ENCODE results near the gene AQP5. TPM values are rescaled to one million over a fixed set of nuclear protein-coding genes. Genes with fewer than 3 reads are reported as not detected.

The AQP5 gene
- total RNA-seq, 4 donors from 2014 or later = not detected

DNA sequence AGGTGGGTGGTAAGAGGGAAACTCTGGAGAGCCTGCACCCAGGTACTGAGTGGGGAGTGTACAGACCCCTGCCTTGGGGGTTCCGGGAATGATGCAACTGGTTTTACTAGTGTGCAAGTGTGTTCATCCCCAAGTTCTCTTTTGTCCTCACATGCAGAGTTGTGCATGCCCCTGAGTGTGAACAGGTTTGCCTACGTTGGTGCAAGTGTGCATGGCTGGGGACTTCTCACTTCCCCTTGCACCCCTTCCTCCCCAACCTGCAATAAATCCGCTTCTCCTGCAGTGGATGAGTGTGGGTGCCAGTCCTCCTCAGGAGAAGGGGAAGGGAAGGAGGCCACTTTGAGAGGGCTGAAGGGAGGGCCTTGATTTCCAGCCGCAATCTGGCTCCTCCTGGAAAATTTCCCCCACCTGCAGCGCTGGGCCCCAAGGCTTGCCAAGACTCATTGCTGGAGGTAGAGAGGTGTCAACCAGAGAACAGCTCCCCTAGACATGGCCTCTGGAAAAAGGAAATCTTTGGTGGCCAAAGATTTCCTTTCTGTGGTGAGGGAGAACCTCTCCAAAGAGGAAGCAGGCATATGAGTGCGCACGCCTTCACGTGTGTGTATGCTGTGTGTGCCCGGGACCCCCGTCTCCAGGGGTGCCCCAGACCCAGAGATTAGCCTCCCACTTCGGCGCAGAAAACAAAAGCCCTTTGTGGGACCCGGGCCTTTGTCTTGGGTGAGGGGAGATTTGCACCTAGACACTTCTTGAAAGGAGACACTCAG is 5.6 kb upstream of the AQP5 start:
- Histone ChIP-seq H3K4me1 (peaks cover 0 to 3% (median 0%) of the 10 kb centered on the region in 4 donors), H3K9me3 (no peaks in the 10 kb centered on the region), H3K27me3 (peaks cover 2 to 17% of the 10 kb centered on the region in 2 donors), H3K4me3 (no peak overlapping the region), H3K36me3 (no peaks in the 10 kb centered on the region), H3K27ac (no peak overlapping the region)
- TF ChIP-seq, protein P1, sequence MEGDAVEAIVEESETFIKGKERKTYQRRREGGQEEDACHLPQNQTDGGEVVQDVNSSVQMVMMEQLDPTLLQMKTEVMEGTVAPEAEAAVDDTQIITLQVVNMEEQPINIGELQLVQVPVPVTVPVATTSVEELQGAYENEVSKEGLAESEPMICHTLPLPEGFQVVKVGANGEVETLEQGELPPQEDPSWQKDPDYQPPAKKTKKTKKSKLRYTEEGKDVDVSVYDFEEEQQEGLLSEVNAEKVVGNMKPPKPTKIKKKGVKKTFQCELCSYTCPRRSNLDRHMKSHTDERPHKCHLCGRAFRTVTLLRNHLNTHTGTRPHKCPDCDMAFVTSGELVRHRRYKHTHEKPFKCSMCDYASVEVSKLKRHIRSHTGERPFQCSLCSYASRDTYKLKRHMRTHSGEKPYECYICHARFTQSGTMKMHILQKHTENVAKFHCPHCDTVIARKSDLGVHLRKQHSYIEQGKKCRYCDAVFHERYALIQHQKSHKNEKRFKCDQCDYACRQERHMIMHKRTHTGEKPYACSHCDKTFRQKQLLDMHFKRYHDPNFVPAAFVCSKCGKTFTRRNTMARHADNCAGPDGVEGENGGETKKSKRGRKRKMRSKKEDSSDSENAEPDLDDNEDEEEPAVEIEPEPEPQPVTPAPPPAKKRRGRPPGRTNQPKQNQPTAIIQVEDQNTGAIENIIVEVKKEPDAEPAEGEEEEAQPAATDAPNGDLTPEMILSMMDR (IDR thresholded peaks at IDR 0.05) = no peak
- TF ChIP-seq POLR2A (IDR thresholded peaks at IDR 0.05) = no peak
- DNase-seq = peak in 1 of 3 donors; percentile 6

DNA sequence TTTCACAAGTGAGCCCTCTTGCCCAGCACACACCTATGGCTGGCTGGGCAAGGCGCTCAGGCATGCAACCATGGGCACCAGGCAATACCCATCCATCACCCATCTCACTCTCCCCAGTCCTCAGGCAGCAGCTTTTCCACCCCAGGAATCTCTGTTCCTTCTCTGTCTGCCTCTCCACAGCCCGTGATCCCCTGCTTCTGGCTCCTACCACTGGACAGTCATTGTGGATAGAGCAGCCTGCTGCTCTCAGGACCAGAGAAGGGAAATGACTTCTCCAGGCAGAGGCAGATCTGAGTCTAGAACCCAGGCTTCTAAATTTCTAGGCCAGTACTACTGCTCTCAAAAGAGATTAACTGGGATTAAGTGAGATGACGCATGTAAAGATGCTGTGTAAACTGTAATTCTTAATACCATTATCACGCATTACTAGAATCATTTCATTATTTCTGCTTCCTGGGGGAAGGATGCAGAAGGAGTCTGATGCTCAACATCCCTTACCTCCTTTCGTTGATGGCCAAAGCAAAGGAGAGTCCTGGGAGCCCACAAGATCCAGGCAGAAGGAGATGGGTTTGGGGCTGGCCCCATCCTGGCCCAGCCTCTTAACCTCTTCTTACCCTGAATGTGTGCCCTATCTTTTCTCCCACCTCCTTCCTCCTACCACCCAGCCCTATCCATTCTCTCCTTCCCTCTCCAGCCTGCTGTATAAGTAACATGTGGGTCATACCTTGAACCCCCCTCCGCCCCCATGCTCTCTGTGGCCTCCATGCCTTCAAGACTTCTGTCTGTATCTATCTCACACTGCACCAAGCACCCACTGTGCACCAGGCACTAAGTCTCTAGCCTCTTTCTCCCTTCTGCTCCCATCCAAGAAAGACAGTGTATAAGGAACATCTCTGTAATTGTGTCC is 4.8 kb upstream of the AQP5 start:
- Histone ChIP-seq H3K27ac (no peak overlapping the region), H3K9me3 (no peaks in the 10 kb centered on the region), H3K27me3 (peaks cover 4 to 21% of the 10 kb centered on the region in 2 donors), H3K4me3 (no peak overlapping the region), H3K36me3 (no peaks in the 10 kb centered on the region), H3K4me1 (peaks cover 0 to 7% (median 0%) of the 10 kb centered on the region in 4 donors)
- TF ChIP-seq POLR2A (IDR thresholded peaks at IDR 0.05) = no peak
- TF ChIP-seq, protein P1 (IDR thresholded peaks at IDR 0.05) = no peak
- DNase-seq = no peak

DNA sequence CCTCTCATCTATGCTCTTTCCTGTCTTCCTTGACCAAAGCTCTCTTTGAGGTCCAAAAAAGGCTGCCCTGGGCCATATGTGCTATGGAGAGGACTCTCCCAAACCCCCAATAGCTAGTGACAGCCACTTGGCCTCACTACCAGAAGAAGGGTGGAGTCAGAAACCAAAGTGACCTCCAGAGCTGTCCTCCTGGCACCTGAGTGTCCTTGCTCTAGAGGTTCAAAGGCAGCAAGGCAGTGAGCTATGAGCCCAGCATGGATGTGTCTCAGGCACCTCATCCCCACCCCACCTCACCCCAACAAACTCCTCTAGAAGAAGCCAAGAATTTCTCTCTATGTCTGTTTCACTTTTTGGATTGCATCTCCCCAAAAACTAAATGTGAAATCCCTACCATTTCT is 4.1 kb upstream of the AQP5 start:
- TF ChIP-seq, protein P1 (IDR thresholded peaks at IDR 0.05) = no peak
- TF ChIP-seq POLR2A (IDR thresholded peaks at IDR 0.05) = no peak
- H3K27me3 ChIP-seq = peaks cover 4 to 21% of the 10 kb centered on the region in 2 donors
- H3K4me1 ChIP-seq = peaks cover 0 to 7% (median 0%) of the 10 kb centered on the region in 4 donors
- H3K27ac ChIP-seq = no peak overlapping the region
- no peak overlapping the region for H3K4me3 ChIP-seq
- H3K36me3 ChIP-seq = no peaks in the 10 kb centered on the region
- no peaks in the 10 kb centered on the region for H3K9me3 ChIP-seq
- no peak for DNase-seq

DNA sequence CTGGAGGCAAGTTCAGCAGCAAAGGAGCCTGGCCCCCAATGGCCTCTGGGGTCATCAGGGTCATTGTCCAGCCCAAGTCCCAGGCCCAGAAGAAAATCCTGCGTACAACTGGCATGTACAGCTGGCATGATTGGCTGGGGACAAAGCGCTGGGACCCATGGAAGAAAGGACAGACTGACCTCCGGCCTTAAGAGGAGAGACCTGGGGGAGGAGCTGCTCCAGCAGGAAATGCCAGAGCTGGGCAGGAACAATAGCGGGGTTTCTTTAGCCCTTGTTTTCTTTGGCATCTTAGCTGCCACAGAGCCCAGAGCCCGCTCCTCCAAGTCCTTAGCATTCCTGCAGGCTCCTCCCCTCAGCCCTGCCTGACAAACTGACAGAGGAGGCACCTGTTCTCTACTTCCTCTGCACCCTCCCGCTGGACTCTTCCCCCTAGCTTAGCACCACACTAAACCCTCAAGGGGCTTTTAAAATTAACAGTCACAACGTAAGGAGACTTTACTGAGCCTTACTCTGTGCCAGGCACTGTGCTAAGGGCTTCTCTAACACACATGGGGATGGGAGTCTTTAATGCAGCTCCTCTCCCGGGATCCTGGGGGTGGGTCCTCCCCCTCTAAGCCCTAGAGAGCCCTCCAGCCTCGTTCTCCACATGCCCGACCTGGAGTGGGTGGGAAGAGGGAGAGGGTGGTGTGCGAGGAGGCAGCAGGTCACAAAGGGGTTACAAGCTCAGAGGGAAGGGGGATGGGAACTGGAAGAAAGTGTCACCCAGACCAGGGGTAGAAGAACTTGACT is 1.8 kb upstream of the AQP5 start:
- Histone ChIP-seq H3K9me3 (no peaks in the 10 kb centered on the region), H3K4me1 (peaks cover 0 to 7% (median 0%) of the 10 kb centered on the region in 4 donors), H3K4me3 (no peak overlapping the region), H3K27ac (no peak overlapping the region), H3K36me3 (no peaks in the 10 kb centered on the region), H3K27me3 (peaks cover 4 to 21% of the 10 kb centered on the region in 2 donors)
- TF ChIP-seq, protein P1 (IDR thresholded peaks at IDR 0.05) = no peak
- no peak for TF ChIP-seq POLR2A (IDR thresholded peaks at IDR 0.05)
- peak in 1 of 3 donors; percentile 19 for DNase-seq

DNA sequence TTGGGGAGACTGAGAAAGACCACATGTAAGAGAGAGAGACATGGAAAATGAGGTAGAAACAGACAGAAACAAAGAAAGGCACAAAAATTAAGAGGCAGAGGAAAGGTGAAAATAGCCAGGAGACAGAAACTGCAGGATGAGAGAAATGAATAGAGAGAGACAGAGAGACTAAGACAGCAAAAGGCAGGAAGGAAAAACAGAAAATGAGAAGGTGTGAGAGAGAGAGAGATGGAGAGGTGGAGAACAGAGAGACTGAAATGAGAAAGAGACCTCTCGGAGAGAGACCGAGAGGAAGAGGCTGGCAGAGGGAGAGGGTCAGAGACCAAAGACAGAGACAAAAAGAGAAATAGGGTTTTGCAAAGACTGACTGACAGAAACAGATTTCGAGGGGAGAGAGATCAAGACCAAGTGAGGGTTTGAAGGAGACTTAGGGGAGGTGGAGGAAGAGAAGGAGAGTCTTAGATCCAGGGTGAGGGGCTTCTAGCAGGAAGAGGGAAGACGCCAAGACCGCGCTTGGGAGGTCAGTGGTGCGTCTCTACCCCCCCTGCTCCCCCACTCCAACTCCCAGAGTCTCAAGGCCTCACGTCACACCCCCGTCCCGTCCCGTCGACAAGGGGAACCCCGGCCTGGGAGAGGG is 1.1 kb upstream of the AQP5 start:
- Histone ChIP-seq H3K4me3 (peak overlapping the region in 1 of 4 donors; percentile 33), H3K27me3 (peaks cover 4 to 21% of the 10 kb centered on the region in 2 donors), H3K27ac (no peak overlapping the region), H3K9me3 (no peaks in the 10 kb centered on the region), H3K4me1 (peaks cover 0 to 7% (median 0%) of the 10 kb centered on the region in 4 donors), H3K36me3 (no peaks in the 10 kb centered on the region)
- TF ChIP-seq POLR2A (IDR thresholded peaks at IDR 0.05) = no peak
- TF ChIP-seq, protein P1 (IDR thresholded peaks at IDR 0.05) = no peak
- no peak for DNase-seq
